NB4 (cell line): ENCODE measurements around the gene RRBP1.

ENCODE experiments used
- DNase-seq: peaks from one replicate; pipeline ENCODE4 v3.0.0; 2010; ENCODE audit warnings: low read depth
- H3K4me3 ChIP-seq: one replicate; pipeline ENCODE4 v1.5.1; 2011; ENCODE audit warnings: mild to moderate bottlenecking, low read depth, low read length, moderate library complexity
- MYC ChIP-seq: IDR thresholded peaks from 2 replicates; pipeline ENCODE4 v1.6.1; 2011; ENCODE audit warnings: low read depth, low read length
- POLR2A ChIP-seq: IDR thresholded peaks from 2 replicates; pipeline ENCODE4 v1.6.1; 2011; ENCODE audit warnings: mild to moderate bottlenecking; ENCODE audit not compliant: insufficient read length; ENCODE audit errors: extremely low read depth
- TF ChIP-seq, protein P1 (sequence below): IDR thresholded peaks from one replicate; pipeline ENCODE4 v1.5.1; 2012; ENCODE audit warnings: low read depth, low read length
- TF ChIP-seq, protein P2 (sequence below): IDR thresholded peaks from 2 replicates; pipeline ENCODE4 v1.6.1; 2011; ENCODE audit warnings: low read depth, low read length

Gene RRBP1

DNA sequence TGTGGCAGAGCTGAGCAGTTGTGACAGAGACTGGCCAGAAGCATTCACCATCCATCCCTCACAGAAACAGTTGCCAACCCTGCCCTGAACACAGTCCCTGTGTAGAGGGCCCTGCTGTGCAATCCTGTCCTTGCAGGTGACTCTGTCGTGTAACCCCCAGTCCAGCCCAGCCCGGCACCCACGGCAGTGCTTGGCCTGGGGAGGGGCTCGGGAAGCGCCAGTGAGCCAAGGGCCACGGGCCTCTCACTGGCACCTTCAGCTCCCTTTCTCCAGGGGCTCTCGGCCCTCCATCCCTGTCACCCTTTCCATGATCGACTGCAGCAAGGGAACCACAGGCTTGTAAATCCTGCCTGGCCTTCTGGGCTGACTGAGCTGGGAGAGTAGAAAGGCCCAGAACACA, 53.0 kb downstream of the RRBP1 start:
- no peak overlapping the region for H3K4me3 ChIP-seq
- TF ChIP-seq POLR2A (no peak), MYC (no peak)
- TF ChIP-seq, protein P1, sequence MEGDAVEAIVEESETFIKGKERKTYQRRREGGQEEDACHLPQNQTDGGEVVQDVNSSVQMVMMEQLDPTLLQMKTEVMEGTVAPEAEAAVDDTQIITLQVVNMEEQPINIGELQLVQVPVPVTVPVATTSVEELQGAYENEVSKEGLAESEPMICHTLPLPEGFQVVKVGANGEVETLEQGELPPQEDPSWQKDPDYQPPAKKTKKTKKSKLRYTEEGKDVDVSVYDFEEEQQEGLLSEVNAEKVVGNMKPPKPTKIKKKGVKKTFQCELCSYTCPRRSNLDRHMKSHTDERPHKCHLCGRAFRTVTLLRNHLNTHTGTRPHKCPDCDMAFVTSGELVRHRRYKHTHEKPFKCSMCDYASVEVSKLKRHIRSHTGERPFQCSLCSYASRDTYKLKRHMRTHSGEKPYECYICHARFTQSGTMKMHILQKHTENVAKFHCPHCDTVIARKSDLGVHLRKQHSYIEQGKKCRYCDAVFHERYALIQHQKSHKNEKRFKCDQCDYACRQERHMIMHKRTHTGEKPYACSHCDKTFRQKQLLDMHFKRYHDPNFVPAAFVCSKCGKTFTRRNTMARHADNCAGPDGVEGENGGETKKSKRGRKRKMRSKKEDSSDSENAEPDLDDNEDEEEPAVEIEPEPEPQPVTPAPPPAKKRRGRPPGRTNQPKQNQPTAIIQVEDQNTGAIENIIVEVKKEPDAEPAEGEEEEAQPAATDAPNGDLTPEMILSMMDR, result no peak
- TF ChIP-seq, protein P2, sequence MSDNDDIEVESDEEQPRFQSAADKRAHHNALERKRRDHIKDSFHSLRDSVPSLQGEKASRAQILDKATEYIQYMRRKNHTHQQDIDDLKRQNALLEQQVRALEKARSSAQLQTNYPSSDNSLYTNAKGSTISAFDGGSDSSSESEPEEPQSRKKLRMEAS, result no peak
- DNase-seq, result no peak

GRCh38 chr20:17628101-17628841, 53.8 kb downstream of the RRBP1 start:
- no peak overlapping the region for H3K4me3 ChIP-seq

GRCh38 chr20:17627101-17627955, 54.7 kb downstream of the RRBP1 start:
- DNase-seq, result peak; percentile 92
- TF ChIP-seq, protein P1, result no peak
- TF ChIP-seq, protein P2, result peak; percentile 90
- no peak for TF ChIP-seq POLR2A
- peak; percentile 86 for TF ChIP-seq MYC
- no peak overlapping the region for H3K4me3 ChIP-seq

More at GRCh38 chr20:17628101-17628841, 53.8 kb downstream of the RRBP1 start:
- DNase-seq, result no peak
- TF ChIP-seq MYC, result no peak
- TF ChIP-seq, protein P1, result no peak

DNA sequence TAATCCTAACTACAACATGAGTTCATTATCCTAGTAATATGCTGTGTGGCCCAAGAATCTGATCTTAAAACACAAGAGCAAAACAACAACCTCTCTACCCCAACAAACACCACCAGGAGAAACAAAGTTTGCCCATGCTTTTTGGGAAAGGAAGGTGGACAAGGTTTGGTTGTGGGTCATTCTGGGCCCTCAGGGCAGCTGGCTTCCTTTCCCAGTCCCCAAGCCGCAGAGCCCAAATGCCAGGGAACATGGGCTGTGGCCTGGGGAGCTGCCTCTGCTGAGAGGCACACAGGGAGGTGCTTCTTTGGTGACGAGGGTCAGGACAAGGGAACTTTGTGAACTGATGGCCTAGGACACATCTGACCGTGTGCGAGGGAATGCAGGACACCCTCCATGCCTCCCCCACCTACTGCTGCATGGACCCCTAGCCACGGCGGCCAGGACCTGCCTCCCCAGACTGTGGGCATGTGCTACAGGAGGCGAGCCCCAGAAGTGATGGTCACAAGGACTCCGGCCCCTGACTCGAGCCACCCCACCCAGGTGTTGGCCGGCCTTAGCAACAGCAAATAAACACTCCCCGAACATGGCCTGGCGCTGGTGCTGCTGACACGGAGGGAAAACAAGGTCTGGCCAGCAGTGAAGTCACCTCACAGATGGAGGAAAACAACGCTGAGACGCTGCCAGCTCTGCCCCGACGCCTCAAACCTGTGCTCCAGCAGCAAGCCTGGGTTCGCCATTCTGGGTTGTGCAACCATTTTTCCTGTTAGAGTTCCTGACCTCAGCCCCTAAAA, 55.6 kb downstream of the RRBP1 start:
- no peak for DNase-seq
- TF ChIP-seq, protein P2, result no peak
- TF ChIP-seq MYC (no peak), POLR2A (no peak)
- TF ChIP-seq, protein P1, result no peak
- H3K4me3 ChIP-seq, result no peak overlapping the region

- TF ChIP-seq, protein P1, result no peak
- TF ChIP-seq, protein P2, result no peak
- TF ChIP-seq MYC (no peak), POLR2A (no peak)
- DNase-seq, result no peak
- no peak overlapping the region for H3K4me3 ChIP-seq
These were observed 56.6 kb downstream of the RRBP1 start for GRCh38 chr20:17625246-17626051.
